ENCODE results near the gene TSC2.

Gene TSC2

DNA sequence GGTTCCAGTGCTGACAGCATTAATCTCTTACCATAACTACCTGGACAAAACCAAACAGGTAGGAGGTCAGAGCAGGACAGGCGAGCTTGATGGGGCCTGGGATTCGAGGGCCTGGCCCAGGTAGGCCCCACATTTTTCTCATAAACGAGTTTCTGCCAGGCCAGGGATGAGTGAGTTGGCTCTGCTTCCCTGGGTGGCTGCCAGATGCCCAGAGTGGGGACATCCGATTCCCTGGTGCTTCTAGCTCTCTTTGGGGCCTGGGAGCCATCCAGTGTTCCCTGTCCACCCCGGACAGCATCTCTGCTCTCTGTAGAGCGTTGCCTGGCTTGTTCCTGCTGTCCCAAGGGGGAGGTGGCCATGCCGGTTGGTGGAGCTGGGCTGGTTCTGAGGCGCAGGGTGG, 25.1 kb downstream of the TSC2 start:
- no peak for DNase-seq

DNA sequence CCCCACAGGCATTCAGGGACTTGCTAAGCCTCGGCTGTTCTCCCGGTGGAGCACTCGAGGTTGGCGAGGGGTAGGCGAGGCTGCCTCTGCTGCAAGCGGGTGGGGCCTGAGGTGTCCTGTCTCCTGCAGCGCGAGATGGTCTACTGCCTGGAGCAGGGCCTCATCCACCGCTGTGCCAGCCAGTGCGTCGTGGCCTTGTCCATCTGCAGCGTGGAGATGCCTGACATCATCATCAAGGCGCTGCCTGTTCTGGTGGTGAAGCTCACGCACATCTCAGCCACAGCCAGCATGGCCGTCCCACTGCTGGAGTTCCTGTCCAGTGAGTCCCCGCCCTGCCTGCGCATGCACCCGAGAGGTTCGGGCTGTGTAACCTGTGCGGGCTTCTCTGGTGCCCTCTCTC, 26.3 kb downstream of the TSC2 start:
- DNase-seq: no peak

GRCh38 chr16:2075631-2076030, 27.8 kb downstream of the TSC2 start:
- no peak for DNase-seq

DNA sequence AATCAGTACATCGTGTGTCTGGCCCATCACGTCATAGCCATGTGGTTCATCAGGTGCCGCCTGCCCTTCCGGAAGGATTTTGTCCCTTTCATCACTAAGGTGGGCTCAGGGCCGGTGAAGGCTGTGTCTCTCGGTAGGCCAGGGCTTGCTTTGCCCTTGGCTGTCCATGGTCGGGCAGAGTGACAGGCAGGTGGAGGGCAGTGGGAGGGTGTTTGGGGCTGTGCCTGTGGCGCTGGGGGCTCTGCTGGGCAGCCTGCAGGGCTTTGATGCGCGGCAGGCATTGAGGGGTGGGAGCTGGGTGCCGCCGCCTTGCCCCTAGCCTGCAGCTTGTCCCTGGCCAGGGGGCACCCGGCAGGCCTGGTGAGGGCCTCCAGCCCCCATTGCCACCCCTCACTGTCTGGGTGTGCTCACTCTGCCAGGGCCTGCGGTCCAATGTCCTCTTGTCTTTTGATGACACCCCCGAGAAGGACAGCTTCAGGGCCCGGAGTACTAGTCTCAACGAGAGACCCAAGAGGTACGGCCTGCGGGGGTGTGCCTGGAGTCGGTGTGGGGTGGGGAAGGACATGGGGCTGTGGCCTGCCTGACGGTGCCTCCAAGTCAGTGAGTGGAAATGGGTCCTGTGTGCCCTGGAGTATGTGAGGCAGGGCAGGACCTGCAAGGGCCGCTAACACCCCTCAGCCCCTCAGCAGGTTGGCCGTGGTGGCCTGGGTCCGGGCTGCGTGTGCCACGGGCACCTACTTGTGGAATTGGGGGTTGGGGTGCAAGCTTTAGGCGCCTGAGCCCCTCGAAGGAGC, 28.5 kb downstream of the TSC2 start:
- DNase-seq: no peak

GRCh38 chr16:2077016-2077415, 29.2 kb downstream of the TSC2 start:
- DNase-seq: no peak

DNA sequence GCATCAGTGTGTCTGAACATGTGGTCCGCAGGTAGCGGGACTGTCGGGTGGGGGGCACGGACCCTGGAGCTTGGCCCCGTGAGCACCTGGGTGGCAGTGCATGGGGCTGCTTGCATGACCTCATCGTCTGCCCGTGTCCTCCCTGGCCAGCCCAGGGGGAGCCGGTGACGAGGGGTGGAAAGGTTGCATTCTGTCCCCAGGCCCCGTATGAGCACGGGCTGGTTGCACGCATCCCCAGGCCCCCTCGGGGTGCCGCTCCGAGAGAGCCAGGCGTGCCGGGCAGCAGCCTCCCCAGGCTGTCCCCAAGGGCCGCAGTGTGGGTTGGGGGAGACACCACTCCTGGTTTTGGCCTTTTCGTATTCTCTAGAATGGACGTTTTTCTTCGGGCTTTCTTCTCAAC, 29.9 kb downstream of the TSC2 start:
- DNase-seq: no peak

DNA sequence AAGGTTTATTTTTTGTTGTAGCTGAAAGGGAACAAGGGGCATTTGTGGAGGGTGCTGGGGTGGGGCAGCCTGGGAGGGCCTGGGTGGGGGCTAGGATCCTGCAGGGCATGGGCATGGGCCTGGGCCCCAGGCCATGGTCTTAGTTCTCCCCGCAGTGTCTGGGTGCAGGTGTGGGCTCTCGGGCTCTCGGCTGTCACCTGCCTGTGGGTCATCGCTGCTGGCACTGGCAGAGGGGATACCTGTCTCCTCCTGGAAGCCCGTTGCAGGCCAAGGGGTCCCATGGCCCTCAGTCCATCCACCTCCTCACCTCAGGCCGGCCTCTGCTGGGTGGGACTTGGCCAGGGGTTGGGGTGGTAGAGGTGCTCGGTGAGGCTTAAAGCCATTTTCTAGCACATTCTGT, 30.3 kb downstream of the TSC2 start:
- no peak for DNase-seq

GRCh38 chr16:2078691-2079090, 30.9 kb downstream of the TSC2 start:
- DNase-seq: no peak

- no peak for DNase-seq
Measured at GRCh38 chr16:2079311-2079800, 31.6 kb downstream of the TSC2 start.

DNA sequence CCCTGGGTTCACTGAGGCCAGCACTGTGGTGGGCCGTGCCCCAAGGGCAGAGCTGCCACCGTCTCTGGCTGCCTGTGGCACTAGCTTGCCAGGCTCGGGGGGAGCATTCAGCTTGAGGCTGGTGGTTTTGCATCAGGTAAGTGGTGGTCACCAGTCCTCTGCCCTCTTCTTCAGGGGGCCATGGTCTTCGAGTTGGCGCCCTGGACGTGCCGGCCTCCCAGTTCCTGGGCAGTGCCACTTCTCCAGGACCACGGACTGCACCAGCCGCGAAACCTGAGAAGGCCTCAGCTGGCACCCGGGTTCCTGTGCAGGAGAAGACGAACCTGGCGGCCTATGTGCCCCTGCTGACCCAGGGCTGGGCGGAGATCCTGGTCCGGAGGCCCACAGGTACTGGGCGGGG, 32.2 kb downstream of the TSC2 start:
- no peak for DNase-seq

GRCh38 chr16:2081201-2082084, 33.7 kb downstream of the TSC2 start:
- no peak for DNase-seq

GRCh38 chr16:2082171-2082982, 34.6 kb downstream of the TSC2 start:
- DNase-seq: no peak

DNA sequence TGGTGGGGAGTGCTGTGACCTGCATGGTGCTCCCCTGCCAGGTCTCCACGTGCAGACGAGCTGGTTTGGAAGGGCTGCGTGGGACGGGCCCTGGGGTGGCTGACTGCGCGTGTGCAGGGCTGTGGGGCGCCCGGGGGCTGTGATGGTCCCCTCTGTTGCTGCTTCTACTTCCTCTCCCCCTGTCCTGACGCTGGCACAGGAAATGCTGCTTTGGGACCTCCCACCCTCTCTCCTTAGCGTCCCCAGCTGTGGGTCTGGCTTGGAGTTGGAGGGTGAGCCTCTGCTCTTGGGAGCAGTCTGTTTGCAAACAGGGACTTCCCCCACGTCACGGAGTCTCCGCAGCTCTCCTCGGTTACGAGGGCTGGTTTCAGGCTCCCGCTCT, 35.2 kb downstream of the TSC2 start:
- no peak for DNase-seq

GRCh38 chr16:2083409-2083808, 35.6 kb downstream of the TSC2 start:
- DNase-seq: no peak

GRCh38 chr16:2083876-2084780, 36.3 kb downstream of the TSC2 start:
- no peak for DNase-seq

GRCh38 chr16:2084895-2085625, 37.3 kb downstream of the TSC2 start:
- no peak for DNase-seq

GRCh38 chr16:2085669-2086068, 37.9 kb downstream of the TSC2 start:
- DNase-seq: no peak

DNA sequence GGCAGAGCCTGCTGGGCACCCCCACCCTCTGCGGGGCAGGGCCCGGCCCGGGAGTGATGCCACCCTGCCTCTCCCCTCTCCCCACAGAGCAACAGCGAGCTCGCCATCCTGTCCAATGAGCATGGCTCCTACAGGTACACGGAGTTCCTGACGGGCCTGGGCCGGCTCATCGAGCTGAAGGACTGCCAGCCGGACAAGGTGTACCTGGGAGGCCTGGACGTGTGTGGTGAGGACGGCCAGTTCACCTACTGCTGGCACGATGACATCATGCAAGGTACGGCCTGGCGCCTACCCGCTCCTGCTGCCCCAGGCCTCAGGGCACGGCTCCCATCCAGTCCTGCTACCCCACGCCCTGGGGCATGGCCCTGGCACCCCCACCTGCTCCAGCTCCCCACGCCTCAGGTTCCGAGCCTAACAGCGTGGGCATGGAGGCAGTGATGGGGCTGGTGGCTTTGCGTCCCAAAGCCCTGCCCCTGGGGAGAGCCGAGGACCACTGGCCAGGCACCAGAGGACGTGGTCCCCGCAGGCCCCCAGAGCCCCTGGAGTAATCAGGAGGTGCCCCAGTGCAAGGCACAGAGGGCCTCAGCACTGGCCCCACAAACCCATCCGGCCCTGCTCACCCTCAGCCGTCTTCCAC, 38.4 kb downstream of the TSC2 start:
- DNase-seq: no peak

- no peak for DNase-seq
Measured at GRCh38 chr16:2086812-2087747, 39.3 kb downstream of the TSC2 start.
